ENCODE measurements around the gene ZBTB45.

Gene ZBTB45

GRCh38 chr19:58519355-58520256, at the start of gene ZBTB45:
Gene ZBTB45 (minus strand): TSS chr19:58519810. CDS start chr19:58517673, 2,137 bp downstream.
- peak; percentile 94 for DNase-seq

- no peak for DNase-seq
Measured at GRCh38 chr19:58568453-58569130, 49.0 kb upstream of the ZBTB45 start.

GRCh38 chr19:58566989-58567388, 47.4 kb upstream of the ZBTB45 start:
- DNase-seq, result no peak

- no peak for DNase-seq
Measured at GRCh38 chr19:58563823-58564222, 44.2 kb upstream of the ZBTB45 start.

GRCh38 chr19:58563034-58563573, 43.5 kb upstream of the ZBTB45 start:
- DNase-seq, result no peak

- DNase-seq, result no peak
Measured at GRCh38 chr19:58562122-58563033, 42.8 kb upstream of the ZBTB45 start.

- no peak for DNase-seq
Measured at GRCh38 chr19:58561373-58562121, 41.9 kb upstream of the ZBTB45 start.

GRCh38 chr19:58560921-58561320, 41.3 kb upstream of the ZBTB45 start:
- no peak for DNase-seq

- no peak for DNase-seq
Measured at GRCh38 chr19:58560007-58560887, 40.6 kb upstream of the ZBTB45 start.

- DNase-seq, result no peak
Measured at GRCh38 chr19:58559275-58560006, 39.8 kb upstream of the ZBTB45 start.

- no peak for DNase-seq
Measured at GRCh38 chr19:58558623-58559274, 39.1 kb upstream of the ZBTB45 start.

- DNase-seq, result no peak
Measured at GRCh38 chr19:58558066-58558622, 38.5 kb upstream of the ZBTB45 start, which contains the start of gene UBE2M. Gene UBE2M (minus strand): TSS chr19:58558611. CDS start chr19:58558381, 230 bp downstream.

GRCh38 chr19:58557221-58558065, 37.8 kb upstream of the ZBTB45 start:
- no peak for DNase-seq

GRCh38 chr19:58556622-58557220, 37.1 kb upstream of the ZBTB45 start:
- DNase-seq, result no peak

- no peak for DNase-seq
Measured at GRCh38 chr19:58555920-58556621, 36.5 kb upstream of the ZBTB45 start.

- DNase-seq, result no peak
Measured at GRCh38 chr19:58555369-58555885, 35.8 kb upstream of the ZBTB45 start.
